Forelimb muscle (tissue), 1 donor: Measurements from ENCODE around the gene HES4. TPM values are rescaled to one million over a fixed set of nuclear protein-coding genes. Genes with fewer than 3 reads are reported as not detected.
"Not testable (repeated sequence)": the region's sequence is repeated elsewhere in the genome, so short reads cannot be mapped to it uniquely, and the experiment has no call there.

Experiments
- DNase-seq: peaks from one replicate; pipeline ENCODE4 v3.0.0-alpha.2; 2013; ENCODE audit warnings: low read depth
- polyA plus RNA-seq: library from polyadenylated mRNA; unstranded; fragments of 120-200 nt; gene quantifications from one replicate; pipeline ENCODE4 v1.2.1, GENCODE V29; 2013; ENCODE audit not compliant: insufficient read length

HES4 gene
- polyA plus RNA-seq, 1 donor, result 19.9 TPM

DNA sequence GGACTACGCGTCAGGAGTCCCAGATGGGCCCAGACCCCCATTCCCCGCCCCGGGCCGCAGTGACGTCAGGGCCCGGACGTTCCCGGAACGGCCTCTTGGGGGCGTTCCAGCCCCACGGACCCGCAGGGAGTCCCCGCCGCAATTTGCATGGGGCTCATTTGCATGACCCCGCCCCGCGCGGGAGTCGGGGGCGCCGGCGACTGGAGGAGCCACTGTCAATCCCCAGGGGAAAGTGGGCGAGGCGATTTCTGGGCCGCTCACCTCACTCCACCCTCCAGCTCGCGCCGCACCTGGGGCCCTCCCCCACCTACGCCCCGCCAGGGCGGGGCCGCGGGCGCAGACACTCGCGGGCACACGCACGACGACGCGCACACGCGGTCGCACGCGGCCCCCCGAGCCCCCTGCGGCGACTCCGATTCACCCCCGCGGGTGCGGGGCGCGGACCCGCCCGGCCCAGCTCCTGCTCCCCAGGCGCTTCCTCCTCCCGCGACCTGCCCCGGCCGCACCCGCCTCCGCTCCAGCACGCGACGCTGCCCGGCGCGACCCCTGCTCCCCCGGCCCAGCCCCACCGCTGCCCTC lies 33.2 kb upstream of the HES4 start:
- no peak for DNase-seq

- no peak for DNase-seq
Observed at GRCh38 chr1:1032424-1032823, 32.5 kb upstream of the HES4 start.

DNA sequence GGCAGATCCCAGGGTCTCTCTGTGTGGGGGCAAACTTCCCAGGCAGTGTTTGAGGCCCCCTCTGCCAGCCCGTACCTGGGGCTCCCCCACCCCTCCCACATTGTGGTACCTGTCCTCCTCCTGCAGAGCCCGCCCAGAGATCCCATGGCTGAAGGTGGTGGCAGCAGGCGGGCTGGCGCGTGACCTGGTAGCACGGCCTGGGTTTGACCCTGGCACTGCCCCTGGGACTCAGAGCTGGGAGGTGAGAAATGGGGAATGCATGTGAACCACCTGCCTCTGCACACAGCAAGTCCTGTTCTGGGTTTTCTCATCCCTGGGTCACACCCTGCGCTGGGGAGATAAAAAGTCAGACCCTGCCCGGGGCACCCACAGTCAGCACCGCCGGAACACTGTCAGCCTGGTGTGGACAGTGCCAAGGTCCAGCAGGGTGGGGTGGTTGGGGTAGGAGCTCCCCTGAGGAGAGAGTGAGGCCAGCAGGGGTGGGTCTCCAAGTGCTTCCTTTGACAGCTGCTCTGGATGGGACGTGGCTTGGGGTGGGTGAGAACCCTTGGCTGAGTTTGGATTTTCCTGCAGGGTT lies 31.9 kb upstream of the HES4 start:
- DNase-seq, result no peak

GRCh38 chr1:1030867-1031658 lies 31.2 kb upstream of the HES4 start:
- DNase-seq, result not testable (repeated sequence)

DNA sequence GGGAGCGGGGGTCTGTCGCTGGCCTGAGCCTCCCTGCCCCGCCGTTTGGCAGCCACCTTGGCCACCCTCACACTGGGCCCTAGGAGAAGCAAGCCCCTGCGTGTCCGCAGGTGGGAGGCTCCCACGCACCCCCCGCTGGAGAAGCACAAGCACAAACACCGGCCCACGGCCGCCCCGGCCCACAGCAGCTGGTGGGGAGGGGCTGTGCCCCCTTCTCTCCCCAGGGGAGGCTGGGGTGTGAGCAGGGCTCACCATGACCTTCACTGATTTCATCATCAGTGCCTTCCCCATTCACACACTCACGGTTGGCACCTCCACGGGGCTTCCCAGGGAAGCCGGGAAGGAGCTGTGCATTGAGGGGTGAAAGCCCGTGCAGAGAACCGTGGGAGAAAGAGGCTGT lies 27.9 kb upstream of the HES4 start:
- no peak for DNase-seq

DNA sequence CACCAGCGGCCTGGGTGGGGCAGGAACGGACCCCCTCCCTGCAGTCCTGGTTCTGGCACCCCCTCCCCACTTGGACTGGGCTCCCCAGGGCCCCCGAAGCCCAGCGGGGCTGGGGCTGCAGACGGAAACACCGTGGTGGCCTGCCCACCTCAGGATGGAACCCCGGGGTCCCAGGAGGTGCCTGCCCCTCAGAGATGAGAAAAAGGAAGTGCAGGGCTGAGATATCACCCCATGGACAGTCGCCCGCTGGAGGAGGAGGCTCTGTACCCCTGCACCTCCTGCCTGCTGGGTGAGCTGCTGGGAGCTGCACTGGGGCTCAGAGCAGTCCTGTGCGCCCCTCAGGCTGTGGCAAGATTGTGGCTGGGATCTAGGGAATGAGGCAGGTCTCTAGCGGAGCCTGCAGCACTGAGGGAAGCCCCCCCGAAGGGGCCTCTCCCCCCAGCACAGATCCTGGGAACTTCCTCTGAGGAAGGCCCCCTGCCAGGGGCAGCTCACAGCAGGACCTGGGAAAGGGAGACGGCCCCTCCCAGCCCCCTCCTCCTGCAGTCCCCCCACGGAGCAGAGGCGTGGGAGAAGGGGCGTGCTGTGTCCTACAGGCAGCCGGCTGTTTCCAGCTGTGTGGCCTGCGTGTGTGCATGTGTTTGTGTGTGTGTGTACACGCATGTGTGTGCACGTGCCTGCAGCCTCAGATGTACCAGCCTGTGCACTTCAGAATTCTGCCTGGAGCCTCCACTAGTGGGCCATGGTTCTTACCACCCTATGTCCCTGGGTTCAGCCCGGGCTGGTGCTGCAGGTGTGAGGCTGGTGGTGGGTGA lies 26.9 kb upstream of the HES4 start:
- DNase-seq, result no peak

DNA sequence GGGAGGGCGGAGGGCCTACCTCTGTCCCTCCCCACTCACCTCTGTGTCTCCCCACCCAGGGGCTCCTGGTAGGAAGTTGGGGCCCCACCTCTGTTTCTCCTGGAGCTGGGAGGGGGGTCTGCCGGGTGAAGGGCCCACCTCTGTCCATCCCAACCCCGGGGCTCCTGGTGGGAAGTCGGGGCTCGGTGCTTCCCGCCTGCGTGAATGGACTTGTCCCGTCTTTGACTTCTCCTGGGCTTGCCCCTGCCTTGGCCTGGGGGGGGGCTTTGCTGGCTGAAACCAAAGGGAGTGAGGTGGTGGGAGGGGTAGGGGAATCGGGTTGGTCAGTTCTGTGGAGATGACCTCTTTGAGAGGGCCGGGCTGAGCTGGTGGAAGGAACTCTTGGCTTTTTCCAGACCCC lies 25.8 kb upstream of the HES4 start:
- DNase-seq, result no peak

GRCh38 chr1:1024771-1025699 lies 25.1 kb upstream of the HES4 start:
- DNase-seq, result no peak

DNA sequence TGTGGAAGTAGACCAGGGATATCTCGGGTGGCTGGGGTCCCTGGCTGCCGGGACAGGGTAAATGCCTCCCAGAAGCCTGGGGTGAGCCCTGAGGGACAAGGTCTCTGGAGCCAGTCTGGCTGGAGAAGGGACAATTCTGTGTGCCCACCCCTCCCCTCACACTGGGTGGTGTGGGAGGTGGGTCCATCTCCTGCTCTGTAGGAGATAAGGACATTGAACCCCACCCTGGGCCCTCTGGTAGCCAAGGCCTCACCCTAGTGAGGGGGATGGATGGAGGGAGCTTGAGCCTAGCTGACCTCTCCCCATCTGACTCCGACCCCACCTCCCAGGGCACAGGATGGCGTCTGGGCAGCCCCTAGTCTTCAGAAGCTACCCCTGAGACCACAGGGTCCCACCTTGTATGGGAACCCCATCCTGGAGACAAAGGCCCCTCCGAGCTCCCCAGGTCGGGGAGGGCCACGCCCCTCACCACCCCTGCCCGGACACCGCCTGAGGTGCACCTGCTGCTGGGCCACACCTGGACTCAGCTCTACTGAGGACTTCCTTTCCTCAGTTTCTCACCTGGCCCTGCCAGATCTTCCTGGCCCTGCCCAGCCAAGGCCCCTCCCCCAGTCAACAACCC lies 24.4 kb upstream of the HES4 start:
- DNase-seq, result no peak

GRCh38 chr1:1023700-1024099 lies 23.8 kb upstream of the HES4 start:
- DNase-seq, result no peak

GRCh38 chr1:1022302-1023009 lies 22.6 kb upstream of the HES4 start:
- no peak for DNase-seq

- no peak for DNase-seq
Observed at GRCh38 chr1:1021920-1022259, 22.0 kb upstream of the HES4 start.

- DNase-seq, result no peak
Observed at GRCh38 chr1:1021010-1021919, 21.4 kb upstream of the HES4 start.

DNA sequence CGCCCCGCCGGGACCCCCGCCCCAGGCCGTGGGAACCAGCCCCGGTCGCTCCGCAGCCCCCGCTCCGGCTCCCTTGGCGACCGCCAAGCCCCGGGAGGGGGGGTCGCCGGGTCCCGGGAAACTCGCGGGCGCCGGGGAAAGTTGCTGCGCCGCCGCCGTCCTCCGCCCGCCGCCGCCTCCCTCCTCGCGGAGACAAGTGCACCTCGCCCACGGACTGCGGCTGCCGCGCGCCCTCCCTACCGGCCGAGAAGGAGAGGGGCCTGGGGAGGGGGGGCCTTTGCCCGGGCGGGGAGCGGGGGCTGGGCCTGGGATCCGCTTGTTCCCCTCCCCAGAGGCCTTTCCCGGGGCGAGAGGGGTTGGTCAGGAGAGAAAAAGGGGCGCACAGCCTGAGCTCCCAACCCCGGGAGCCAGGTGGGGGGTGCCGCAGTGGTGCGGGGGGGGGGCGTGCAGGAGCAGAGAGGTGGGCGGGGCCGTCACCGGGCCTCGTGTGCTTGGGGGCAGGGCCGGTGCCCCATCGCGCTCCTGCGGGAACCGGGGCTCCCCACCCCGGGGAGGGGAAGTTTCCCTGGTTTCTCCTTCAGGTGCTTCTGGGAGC lies 20.6 kb upstream of the HES4 start:
- no peak for DNase-seq

DNA sequence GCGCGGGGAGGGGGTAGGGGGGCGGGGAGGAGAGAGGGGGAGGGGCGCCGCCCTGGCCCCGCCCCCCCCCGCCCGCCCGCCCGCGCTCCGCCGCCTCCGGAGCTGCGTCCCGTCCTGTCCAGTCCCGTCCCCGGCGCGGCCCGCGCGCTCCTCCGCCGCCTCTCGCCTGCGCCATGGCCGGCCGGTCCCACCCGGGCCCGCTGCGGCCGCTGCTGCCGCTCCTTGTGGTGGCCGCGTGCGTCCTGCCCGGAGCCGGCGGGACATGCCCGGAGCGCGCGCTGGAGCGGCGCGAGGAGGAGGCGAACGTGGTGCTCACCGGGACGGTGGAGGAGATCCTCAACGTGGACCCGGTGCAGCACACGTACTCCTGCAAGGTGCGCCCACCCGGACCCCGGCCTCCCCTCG lies 20.1 kb upstream of the HES4 start, which contains the start of gene AGRN:
Gene AGRN (plus strand): TSS at position 121 of the 405 bp plus-strand sequence. CDS start 53 bp downstream, at position 174.
- DNase-seq, result no peak

DNA sequence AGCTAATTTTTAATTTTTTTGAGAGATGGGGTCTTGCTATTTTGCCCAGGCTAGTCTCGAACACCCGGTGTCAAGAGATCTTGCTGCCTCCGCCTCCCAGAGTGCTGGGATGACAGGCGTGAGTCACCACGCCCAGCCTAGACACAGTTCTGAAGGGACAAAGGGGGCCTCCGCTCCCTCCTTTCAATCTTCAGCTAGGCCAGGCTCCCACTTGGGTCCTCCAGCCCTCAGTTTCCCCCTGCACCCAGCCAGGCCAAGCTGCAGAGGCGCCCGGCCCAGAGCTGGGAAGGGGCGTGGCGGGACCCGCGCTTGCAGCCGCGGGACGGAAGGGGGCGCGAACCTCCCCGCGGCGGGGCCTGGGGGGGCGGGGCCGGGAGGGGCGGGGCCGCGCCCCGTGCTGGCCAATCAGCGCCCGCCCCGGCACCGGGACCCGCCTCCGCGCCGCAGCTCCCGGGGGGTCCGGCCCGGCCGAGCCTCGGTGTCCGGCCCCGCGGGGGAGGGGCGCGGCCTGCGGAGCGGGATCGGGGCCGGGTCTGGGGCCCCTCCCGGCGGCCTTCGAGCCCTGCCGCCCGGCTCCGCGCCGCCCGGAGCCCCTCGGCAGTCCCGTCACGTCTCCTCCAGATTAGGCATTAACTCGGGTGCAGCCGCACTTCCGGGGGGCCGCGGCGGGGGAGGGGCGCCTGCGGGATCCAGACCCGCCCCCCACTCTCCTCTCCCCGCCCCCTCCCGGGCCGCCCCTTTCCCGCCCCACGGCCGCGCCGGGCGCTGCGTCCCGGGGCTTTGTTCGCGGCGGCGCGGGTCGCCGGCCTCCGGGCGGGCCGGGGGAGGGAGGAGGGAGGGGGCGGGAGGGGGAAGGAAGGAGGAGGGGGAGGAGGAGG lies 19.5 kb upstream of the HES4 start:
- no peak for DNase-seq

- DNase-seq, result not testable (repeated sequence)
Observed at GRCh38 chr1:1018321-1018685, 18.4 kb upstream of the HES4 start.
